Measurements from ENCODE around the gene WBP2. TPM values are rescaled to one million over a fixed set of nuclear protein-coding genes. Genes with fewer than 3 reads are reported as not detected.

WBP2 gene
- total and polyA plus RNA-seq, 2 of the 13 experiments (the other 11 are each of a cell fraction or from before 2014, with no cell fraction given), result 29.2 to 29.5 TPM

DNA sequence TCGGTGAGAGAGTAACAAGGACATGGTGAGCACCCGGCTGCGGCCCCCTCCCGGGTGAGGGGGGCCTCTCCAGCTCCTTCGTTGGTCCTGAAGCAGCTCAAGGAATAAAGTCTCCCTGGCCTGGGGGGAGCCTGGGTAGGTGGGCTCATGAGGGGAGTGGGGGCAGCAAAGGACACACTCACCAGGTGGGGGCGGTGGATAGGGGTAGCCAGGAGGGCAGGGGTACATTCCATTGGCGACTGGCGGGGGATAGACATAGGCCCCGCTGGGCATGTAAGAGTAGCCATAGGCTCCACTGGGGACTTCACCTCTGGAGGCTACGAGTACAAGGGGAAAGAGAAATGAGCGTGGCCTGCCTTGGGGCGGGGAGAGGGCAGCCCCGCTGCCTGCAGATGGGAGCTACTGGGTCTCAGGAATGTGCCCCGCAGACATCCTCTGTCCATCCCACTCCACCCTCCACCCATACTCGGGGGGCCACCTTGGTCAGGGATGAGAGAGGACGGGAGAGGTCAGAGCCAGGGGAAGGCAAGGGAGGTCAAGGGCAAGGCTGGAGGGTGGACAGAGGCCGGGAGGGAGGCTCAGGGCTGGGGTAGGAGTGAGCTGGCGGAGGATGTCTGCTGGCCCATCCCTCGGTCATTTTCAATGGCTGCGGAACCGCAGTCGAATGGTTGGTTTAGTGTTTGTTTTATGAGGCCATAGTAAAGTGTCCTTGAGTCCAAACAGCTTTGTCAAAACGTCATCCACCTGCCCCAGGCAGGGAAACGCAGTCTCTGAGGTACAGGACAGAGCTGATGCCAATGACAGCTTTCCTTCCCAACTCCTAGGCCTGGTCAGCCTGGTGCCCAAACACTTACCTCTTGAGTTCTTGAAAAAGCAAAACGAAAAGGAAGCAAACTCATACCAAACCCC lies 7.3 kb downstream of the WBP2 start (continued):
- TF ChIP-seq NCOR1 (IDR thresholded peaks at IDR 0.05; ENCODE audit: borderline replicate concordance, low read length) (no peak), PLRG1 (conservative IDR thresholded peaks at IDR 0.05) (no peak), ZNF75D (CRISPR knock-in tag; IDR thresholded peaks at IDR 0.05; ENCODE audit: borderline replicate concordance) (no peak), ZNF136 (CRISPR knock-in tag; IDR thresholded peaks at IDR 0.05; ENCODE audit: low read depth) (0 out of 2 replicates have a peak, but pooled peaks have one; percentile 45), ZNF780A (CRISPR knock-in tag; IDR thresholded peaks at IDR 0.05) (no peak), MED1 (CRISPR knock-in tag; IDR thresholded peaks at IDR 0.05) (no peak), MYNN (CRISPR knock-in tag; IDR thresholded peaks at IDR 0.05; ENCODE audit: low read depth) (no peak), ZNF670 (CRISPR knock-in tag; IDR thresholded peaks at IDR 0.05; ENCODE audit: borderline replicate concordance) (no peak), ZBTB3 (CRISPR knock-in tag; IDR thresholded peaks at IDR 0.05; ENCODE audit: borderline replicate concordance, low read depth) (no peak), CBFB (CRISPR knock-in tag; IDR thresholded peaks at IDR 0.05) (no peak), CREB1 (IDR thresholded peaks at IDR 0.05) (no peak), CREB1 (CRISPR knock-in tag; IDR thresholded peaks at IDR 0.05) (no peak), MBNL3 (CRISPR knock-in tag; conservative IDR thresholded peaks at IDR 0.05) (no peak), ZNF432 (CRISPR knock-in tag; IDR thresholded peaks at IDR 0.05; ENCODE audit: borderline replicate concordance) (no peak), JUN (CRISPR knock-in tag; IDR thresholded peaks at IDR 0.05) (no peak), TBP (CRISPR knock-in tag; IDR thresholded peaks at IDR 0.05) (no peak), PAWR (CRISPR knock-in tag; IDR thresholded peaks at IDR 0.05; ENCODE audit: borderline replicate concordance) (no peak), GZF1 (CRISPR knock-in tag; IDR thresholded peaks at IDR 0.05) (peak; percentile 68; the same call in 1 of the 2 replicates), ZNF879 (CRISPR knock-in tag; IDR thresholded peaks at IDR 0.05) (no peak), ZNF180 (CRISPR knock-in tag; IDR thresholded peaks at IDR 0.05; ENCODE audit: borderline replicate concordance, low read depth) (no peak), ZNF674 (CRISPR knock-in tag; IDR thresholded peaks at IDR 0.05; ENCODE audit: low read depth) (no peak), ZNF235 (CRISPR knock-in tag; IDR thresholded peaks at IDR 0.05; ENCODE audit: borderline replicate concordance) (0 out of 2 replicates have a peak, but pooled peaks have one; percentile 3), RELA (CRISPR knock-in tag; IDR thresholded peaks at IDR 0.05) (no peak), STAT5B (CRISPR knock-in tag; IDR thresholded peaks at IDR 0.05) (no peak), XRCC5 (optimal IDR thresholded peaks at IDR 0.05; ENCODE audit: low read length) (no peak)
- TF ChIP-seq, protein P1, sequence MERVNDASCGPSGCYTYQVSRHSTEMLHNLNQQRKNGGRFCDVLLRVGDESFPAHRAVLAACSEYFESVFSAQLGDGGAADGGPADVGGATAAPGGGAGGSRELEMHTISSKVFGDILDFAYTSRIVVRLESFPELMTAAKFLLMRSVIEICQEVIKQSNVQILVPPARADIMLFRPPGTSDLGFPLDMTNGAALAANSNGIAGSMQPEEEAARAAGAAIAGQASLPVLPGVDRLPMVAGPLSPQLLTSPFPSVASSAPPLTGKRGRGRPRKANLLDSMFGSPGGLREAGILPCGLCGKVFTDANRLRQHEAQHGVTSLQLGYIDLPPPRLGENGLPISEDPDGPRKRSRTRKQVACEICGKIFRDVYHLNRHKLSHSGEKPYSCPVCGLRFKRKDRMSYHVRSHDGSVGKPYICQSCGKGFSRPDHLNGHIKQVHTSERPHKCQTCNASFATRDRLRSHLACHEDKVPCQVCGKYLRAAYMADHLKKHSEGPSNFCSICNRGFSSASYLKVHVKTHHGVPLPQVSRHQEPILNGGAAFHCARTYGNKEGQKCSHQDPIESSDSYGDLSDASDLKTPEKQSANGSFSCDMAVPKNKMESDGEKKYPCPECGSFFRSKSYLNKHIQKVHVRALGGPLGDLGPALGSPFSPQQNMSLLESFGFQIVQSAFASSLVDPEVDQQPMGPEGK (CRISPR knock-in tag; IDR thresholded peaks at IDR 0.05), result peak; percentile 10; the same call in 1 of the 2 replicates
- TF ChIP-seq, protein P2, sequence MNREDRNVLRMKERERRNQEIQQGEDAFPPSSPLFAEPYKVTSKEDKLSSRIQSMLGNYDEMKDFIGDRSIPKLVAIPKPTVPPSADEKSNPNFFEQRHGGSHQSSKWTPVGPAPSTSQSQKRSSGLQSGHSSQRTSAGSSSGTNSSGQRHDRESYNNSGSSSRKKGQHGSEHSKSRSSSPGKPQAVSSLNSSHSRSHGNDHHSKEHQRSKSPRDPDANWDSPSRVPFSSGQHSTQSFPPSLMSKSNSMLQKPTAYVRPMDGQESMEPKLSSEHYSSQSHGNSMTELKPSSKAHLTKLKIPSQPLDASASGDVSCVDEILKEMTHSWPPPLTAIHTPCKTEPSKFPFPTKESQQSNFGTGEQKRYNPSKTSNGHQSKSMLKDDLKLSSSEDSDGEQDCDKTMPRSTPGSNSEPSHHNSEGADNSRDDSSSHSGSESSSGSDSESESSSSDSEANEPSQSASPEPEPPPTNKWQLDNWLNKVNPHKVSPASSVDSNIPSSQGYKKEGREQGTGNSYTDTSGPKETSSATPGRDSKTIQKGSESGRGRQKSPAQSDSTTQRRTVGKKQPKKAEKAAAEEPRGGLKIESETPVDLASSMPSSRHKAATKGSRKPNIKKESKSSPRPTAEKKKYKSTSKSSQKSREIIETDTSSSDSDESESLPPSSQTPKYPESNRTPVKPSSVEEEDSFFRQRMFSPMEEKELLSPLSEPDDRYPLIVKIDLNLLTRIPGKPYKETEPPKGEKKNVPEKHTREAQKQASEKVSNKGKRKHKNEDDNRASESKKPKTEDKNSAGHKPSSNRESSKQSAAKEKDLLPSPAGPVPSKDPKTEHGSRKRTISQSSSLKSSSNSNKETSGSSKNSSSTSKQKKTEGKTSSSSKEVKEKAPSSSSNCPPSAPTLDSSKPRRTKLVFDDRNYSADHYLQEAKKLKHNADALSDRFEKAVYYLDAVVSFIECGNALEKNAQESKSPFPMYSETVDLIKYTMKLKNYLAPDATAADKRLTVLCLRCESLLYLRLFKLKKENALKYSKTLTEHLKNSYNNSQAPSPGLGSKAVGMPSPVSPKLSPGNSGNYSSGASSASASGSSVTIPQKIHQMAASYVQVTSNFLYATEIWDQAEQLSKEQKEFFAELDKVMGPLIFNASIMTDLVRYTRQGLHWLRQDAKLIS (CRISPR knock-in tag; IDR thresholded peaks at IDR 0.05), result no peak

Measured in HepG2 (cell line).